Measurements from ENCODE around the gene KRTAP17-1. TPM values are rescaled to one million over a fixed set of nuclear protein-coding genes. Genes with fewer than 3 reads are reported as not detected.
A peak's percentile ranks its signal among the peaks of the same experiment; 100 is the strongest.

KRTAP17-1 gene
- total RNA-seq, 1 donor from 2014 or later, result not detected

GRCh38 chr17:41333836-41334235 lies 18.3 kb upstream of the KRTAP17-1 start:
- no peak for DNase-seq (ENCODE audit: low spot score in 2 of 2)
- FAIRE-seq, result no peak

- FAIRE-seq (no peak), DNase-seq (ENCODE audit: low spot score in 2 of 2) (no peak)
These were observed 17.6 kb upstream of the KRTAP17-1 start for GRCh38 chr17:41333098-41333497.

- no peak for DNase-seq (ENCODE audit: low spot score in 2 of 2)
- FAIRE-seq, result no peak
These were observed 16.7 kb upstream of the KRTAP17-1 start for GRCh38 chr17:41332239-41332638.

- no peak for DNase-seq (ENCODE audit: low spot score in 2 of 2)
- no peak for FAIRE-seq
These were observed 16.1 kb upstream of the KRTAP17-1 start for GRCh38 chr17:41331606-41332005.

- peak in 1 of 2 donors; percentile 40 for DNase-seq (ENCODE audit: low spot score in 2 of 2)
- no peak for FAIRE-seq
These were observed 13.9 kb upstream of the KRTAP17-1 start for GRCh38 chr17:41329279-41329948.

- no peak for DNase-seq (ENCODE audit: low spot score in 2 of 2)
- FAIRE-seq, result no peak
These were observed 12.7 kb upstream of the KRTAP17-1 start for GRCh38 chr17:41328207-41328606.

- no peak for FAIRE-seq
- no peak for DNase-seq (ENCODE audit: low spot score in 2 of 2)
These were observed 12.1 kb upstream of the KRTAP17-1 start for GRCh38 chr17:41327411-41328120.

- no peak for DNase-seq (ENCODE audit: low spot score in 2 of 2)
- no peak for FAIRE-seq
These were observed 10.9 kb upstream of the KRTAP17-1 start for GRCh38 chr17:41326173-41327145.

- DNase-seq (ENCODE audit: low spot score in 2 of 2) (no peak), FAIRE-seq (no peak)
These were observed 10.1 kb upstream of the KRTAP17-1 start for GRCh38 chr17:41325611-41326010.

GRCh38 chr17:41325126-41325525 lies 9.6 kb upstream of the KRTAP17-1 start:
- FAIRE-seq, result no peak
- no peak for DNase-seq (ENCODE audit: low spot score in 2 of 2)

GRCh38 chr17:41324180-41325075 lies 8.9 kb upstream of the KRTAP17-1 start:
- FAIRE-seq (no peak), DNase-seq (ENCODE audit: low spot score in 2 of 2) (no peak)

- FAIRE-seq, result no peak
- DNase-seq (ENCODE audit: low spot score in 2 of 2), result no peak
These were observed 7.7 kb upstream of the KRTAP17-1 start for GRCh38 chr17:41322903-41323895.

GRCh38 chr17:41322094-41322902 lies 6.8 kb upstream of the KRTAP17-1 start:
- FAIRE-seq (no peak), DNase-seq (ENCODE audit: low spot score in 2 of 2) (peak; percentile 23 to 25)

- DNase-seq (ENCODE audit: low spot score in 2 of 2), result no peak
- FAIRE-seq, result no peak
These were observed 2.7 kb upstream of the KRTAP17-1 start for GRCh38 chr17:41318231-41318630.

GRCh38 chr17:41315814-41316445 lies 420 bp upstream of the KRTAP17-1 start:
- DNase-seq (ENCODE audit: low spot score in 2 of 2) (no peak), FAIRE-seq (no peak)

GRCh38 chr17:41311111-41311510 lies 4.4 kb downstream of the KRTAP17-1 start:
- no peak for FAIRE-seq
- DNase-seq (ENCODE audit: low spot score in 2 of 2), result no peak

- no peak for FAIRE-seq
- DNase-seq (ENCODE audit: low spot score in 2 of 2), result no peak
These were observed 6.6 kb downstream of the KRTAP17-1 start, which contains the start of gene KRTAP16-1 for GRCh38 chr17:41308918-41309359. KRTAP16-1 (minus strand) TSS chr17:41309309; CDS start chr17:41309253, 56 bp downstream.

Data from frontal cortex (tissue), 4 donors.